Activated CD4-positive, CD25-positive, alpha-beta regulatory T cell treated with anti-CD3 and anti-CD28 coated beads, Interleukin-2, amount 50 U/mL, for 24 hours (primary cell): ENCODE measurements around the gene HJV.
"Not testable (repeated sequence)": the region's sequence is repeated elsewhere in the genome, so short reads cannot be mapped to it uniquely, and the experiment has no call there.

ENCODE experiments used
- ATAC-seq, 2 donors: fragments of 150-1000 bp; cut with Tn5 transposase; one replicate each; pipeline ENCODE4 v1.10.0; 2021; ENCODE audit warnings: mild to moderate bottlenecking in 1 of 2, moderate library complexity in 1 of 2

Gene HJV

DNA sequence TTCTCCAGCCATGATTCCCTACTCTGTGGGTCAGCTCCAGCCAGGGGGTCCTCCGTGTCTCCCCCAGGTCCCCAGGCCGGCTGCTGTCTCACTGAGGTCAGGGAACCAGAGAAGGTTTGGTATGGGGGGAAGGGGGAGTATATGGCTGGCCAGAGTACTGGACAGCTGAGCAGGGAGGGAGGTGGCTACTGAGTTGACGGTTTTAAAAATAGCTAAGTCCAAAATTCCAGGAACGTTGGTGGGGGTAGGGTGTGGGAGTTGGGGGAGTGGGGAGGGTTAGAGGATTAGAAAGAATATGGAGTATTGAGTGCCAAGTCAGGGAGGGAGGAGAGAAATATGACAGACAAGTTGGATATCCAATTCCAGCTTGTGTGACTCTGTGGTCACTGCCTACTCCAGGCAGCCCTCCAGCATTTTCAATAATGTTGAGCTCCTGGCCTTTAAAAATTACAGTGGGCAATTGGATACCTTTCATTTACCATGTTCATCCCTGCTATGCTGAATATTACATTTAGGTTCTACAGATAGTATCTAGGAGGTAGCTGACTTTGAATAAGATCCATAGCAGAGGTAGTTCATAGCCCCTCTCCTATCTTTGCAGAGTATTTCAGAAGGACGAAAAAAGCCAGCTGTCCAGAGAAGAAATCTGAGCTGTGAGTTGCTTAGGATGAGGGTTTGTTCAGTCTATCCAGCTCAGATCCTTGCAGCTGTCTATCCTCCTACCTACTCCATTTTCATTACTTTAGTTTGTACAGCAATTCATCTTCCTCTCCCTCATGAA is at the start of gene HJV:
HJV (minus strand) TSS at position 114 of the 781 bp plus-strand sequence. CDS start 1,504 bp downstream, outside the sequence.
- ATAC-seq, result no peak

DNA sequence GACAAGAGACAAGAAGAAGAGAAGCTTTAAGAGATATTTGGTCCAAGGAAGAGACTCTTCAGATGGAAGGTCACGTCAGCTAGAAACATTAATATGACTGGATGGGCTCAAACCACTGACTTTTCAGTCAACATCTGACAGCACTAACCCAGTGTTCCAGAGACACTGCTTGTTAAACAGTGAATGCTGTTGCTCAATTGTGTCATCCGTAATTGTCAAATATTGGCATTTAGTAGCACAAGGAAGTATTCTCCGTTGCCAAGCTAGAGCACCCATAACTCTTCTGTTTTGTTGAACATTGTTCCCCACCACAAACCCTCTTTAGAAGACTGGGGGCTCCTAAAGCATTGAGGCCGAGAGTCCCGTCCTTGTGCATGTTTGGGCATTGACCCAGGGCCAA is 37.6 kb upstream of the HJV start:
- ATAC-seq, result not testable (repeated sequence)

DNA sequence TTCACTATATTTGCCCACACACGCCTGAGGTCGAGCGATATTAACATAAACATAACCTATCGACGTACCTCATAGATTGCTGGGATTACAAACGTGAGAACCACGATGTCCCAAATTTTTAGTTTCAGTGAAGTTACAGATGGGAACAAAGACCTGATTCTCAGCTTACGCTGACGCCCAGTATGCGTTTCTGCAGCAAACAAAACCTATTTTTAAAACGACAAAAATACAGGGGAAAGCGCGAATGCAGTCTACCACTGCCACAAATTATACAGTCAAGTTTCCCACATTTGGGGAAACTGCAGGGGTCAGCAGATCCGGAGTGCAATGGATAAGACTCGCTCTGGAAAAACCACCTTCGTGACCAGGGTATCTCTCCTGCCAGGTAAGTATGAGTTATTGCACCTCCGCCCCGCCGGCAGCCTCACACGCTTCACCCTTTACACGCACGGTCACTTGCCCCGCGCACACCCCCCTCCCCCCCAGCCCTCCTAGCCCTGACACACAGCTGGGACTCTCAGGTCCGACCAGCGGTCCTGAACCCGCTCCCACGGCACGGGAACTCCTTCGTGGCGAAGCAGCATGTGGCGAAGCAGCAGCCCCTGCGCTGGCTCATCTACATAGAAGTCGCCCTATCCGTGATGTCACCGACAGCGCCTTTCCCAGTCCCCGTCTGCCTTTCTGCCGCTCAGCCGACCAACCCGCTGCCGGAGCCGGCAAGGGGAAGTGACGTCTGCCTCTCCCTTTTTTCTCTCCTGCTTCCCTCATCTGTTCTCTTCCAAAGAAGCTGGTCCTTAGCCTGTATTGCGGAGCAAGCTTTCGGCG is 30.5 kb upstream of the HJV start:
- peak; percentile 87 to 88 for ATAC-seq

DNA sequence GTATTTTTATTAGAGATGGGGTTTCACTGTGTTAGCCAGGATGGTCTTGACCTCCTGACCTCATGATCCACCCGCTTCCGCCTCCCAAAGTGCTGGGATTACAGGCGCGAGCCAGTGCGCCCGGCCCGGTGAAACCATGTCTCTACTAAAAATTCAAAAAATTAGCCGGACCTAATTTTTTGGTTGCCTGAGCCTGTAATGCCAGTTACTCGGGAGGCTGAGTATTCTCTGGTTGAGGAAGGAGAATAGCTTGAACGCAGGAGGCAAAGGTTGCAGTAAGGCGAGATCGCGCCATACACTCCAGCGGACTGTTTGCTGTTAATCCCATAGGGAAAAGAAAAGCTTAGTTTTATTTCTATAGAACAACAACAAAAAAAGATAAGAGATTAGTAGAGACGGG is 29.9 kb upstream of the HJV start:
- no peak for ATAC-seq

GRCh38 chr1:146050652-146050963 is 29.1 kb upstream of the HJV start:
- ATAC-seq, result not testable (repeated sequence)

DNA sequence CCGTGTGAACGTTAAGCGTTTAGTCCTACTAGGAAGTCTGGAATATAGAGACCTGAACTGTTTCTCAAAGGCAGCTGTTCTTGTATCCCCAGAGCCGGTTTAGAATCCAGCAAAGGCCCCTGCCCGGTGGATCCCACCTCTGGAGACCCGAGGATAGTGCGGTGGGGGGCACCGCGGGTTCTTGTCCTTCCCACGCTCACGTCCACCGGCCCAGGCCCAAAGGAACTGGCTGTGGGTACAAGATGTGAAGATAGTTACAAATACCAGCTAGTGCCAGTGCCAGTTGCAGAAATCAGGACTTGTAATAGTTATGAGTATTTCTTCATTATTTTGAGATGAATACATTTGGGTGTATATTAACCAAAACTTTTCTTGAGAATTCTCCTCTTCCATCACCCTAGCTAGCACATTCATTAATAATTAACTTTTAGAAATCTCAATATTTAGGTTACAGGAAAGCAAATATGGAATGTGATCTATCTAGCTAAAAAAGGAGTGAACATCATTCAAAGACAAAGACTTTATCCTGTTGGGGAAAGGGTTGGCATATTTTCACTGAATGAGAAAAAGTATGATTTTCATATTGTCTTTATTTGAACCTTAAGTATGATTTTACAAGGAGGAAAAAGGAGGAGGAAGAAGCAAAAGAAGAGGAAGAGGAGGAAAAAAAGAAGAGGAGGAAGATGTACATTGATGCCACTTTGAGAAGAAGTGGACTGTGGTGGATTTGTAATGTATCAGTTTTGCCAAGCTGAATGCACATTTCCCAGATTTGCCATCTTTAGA is 28.5 kb upstream of the HJV start:
- not testable (repeated sequence) for ATAC-seq

DNA sequence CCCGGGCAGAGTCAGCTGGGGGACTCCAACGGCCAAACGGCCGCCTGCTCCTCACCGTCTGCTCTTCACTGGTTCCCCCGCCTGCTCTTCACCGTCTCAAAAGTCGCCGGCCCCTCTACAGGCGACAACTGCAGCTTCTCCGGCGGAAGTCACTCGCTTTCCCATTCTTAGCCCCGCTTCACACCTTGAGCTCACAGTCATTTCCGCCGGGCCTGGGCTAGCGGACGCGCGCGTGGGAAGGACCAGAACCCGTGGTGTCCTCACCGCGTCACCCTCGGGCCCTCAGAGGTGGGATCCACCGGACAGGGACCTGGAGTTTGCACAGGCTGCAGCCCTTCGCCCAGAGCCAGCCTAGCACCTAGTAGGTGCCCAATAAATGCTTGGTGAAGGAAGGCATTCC is 27.9 kb upstream of the HJV start:
- no peak for ATAC-seq

DNA sequence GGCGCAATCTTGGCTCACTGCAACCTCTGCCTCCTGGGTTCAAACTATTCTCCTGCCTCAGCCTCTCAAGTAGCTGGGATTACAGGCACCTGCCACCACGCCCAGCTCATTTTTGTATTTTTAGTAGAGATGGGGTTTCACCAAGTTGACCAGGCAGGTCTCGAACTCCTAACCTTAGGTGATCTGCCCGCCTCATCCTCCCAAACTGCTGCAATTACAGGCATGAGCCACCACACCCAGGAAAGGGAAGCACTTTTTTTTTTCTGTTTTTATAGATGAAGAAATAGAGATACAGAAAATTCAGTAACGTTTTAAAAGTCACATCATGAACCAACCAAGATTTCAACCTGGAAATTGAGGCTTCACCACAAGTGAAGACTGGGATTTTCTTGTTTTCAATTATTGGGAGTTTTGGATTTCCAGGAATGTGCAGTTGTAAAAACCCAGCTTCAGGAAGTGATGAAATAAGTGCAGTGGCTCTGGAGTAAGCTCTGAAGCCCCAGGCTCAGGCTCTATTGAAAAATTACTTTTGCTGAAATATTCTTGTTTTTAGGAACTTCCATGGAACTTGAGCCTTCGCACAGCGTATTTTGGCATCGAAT is 27.1 kb upstream of the HJV start:
- ATAC-seq, result not testable (repeated sequence)

- ATAC-seq, result no peak
Observed at GRCh38 chr1:146046664-146047063, 25.1 kb upstream of the HJV start.

DNA sequence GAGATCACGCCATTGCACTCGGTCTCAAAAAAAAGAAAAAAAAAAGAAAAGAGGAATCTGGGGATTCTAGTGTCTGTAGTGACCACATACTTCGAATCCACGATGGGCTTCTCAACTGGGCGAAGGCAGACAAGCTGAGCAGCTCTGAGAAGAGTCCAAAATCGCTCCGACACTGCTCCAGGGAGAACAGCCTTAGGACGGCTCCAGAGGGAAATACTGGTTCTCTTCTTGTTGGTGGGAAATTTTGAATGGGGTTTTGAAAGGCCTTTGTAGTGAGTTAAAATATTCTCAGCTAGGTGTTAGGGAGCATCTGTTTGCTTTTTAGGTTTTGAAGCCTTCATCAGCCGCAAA is 18.3 kb upstream of the HJV start:
- no peak for ATAC-seq

- peak; percentile 44 to 52 for ATAC-seq
Observed at GRCh38 chr1:146036965-146037646, 15.6 kb upstream of the HJV start.

- ATAC-seq, result no peak
Observed at GRCh38 chr1:146036241-146036964, 14.9 kb upstream of the HJV start.

GRCh38 chr1:146035048-146035423 is 13.5 kb upstream of the HJV start:
- ATAC-seq, result no peak

- no peak for ATAC-seq
Observed at GRCh38 chr1:146032631-146033219, 11.2 kb upstream of the HJV start.

- no peak for ATAC-seq
Observed at GRCh38 chr1:146031476-146031875, 9.9 kb upstream of the HJV start.

GRCh38 chr1:146029117-146029516 is 7.6 kb upstream of the HJV start:
- no peak for ATAC-seq

GRCh38 chr1:146026650-146027049 is 5.1 kb upstream of the HJV start:
- not testable (repeated sequence) for ATAC-seq

GRCh38 chr1:146025787-146026495 is 4.4 kb upstream of the HJV start:
- ATAC-seq, result not testable (repeated sequence)

GRCh38 chr1:146022403-146023127 is 1.0 kb upstream of the HJV start:
- no peak for ATAC-seq

- no peak for ATAC-seq
Observed at GRCh38 chr1:146021050-146021445, 487 bp downstream of the HJV start.
